ENCODE measurements around the gene THAP5. TPM values are rescaled to one million over a fixed set of nuclear protein-coding genes. Genes with fewer than 3 reads are reported as not detected.

The THAP5 gene
- total and polyA plus RNA-seq, 4 donors, result 8.5 to 41.3 (median 17.1) TPM

DNA sequence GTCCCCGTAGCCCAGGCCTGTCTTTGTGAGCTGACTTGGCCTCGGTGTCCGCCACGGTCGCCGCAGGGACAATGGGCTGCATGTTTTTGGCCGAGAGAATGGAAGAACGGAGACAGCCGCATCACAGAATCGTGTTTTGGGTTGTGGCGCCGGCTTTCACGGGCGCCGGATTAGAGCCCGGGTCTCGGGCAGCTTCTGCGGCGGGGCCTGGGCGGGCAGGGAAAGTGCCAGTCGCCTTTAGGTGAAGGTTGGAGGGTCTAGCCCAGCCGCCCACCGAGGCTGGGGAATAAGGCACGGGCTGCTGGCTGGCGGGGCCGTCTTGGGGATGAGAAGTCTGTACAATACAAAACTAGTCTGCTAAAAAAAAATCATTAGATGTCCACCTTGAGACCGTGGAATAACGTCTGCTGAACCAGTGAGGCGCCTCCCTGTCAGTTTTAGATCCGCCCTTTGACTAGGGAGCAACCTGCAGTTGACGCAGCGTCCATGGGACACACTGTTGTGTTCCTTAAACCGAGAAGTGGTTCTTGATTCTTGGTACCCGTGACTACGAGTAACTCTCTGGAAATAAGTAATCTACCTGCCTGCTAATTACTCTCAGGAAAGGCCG is 745 bp upstream of the THAP5 start:
- H3K4me1 ChIP-seq (ENCODE audit: control insufficient read depth in 5 of 5, insufficient read depth in 5 of 5, low read length in 5 of 5), result peaks cover 0 to 20% (median 2%) of the 10 kb centered on the region in 5 donors
- WGBS, 2 donors, result 0% methylated on average over 35 to 36 of the region's 36 CpGs
- no peaks in the 10 kb centered on the region for H3K27me3 ChIP-seq (ENCODE audit: control insufficient read depth in 3 of 3, insufficient read depth in 3 of 3, low read length in 2 of 3)
- DNase-seq (peak; percentile 27 to 54 (median 32)), ATAC-seq (ENCODE audit: insufficient read depth, low FRiP score) (peak; percentile 32)
- TF ChIP-seq, protein P1, sequence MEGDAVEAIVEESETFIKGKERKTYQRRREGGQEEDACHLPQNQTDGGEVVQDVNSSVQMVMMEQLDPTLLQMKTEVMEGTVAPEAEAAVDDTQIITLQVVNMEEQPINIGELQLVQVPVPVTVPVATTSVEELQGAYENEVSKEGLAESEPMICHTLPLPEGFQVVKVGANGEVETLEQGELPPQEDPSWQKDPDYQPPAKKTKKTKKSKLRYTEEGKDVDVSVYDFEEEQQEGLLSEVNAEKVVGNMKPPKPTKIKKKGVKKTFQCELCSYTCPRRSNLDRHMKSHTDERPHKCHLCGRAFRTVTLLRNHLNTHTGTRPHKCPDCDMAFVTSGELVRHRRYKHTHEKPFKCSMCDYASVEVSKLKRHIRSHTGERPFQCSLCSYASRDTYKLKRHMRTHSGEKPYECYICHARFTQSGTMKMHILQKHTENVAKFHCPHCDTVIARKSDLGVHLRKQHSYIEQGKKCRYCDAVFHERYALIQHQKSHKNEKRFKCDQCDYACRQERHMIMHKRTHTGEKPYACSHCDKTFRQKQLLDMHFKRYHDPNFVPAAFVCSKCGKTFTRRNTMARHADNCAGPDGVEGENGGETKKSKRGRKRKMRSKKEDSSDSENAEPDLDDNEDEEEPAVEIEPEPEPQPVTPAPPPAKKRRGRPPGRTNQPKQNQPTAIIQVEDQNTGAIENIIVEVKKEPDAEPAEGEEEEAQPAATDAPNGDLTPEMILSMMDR (IDR thresholded peaks at IDR 0.05; ENCODE audit: control extremely low read depth, extremely low read depth), result no peak
- H3K4me3 ChIP-seq, result peak overlapping the region; percentile 91
- no peaks in the 10 kb centered on the region for H3K9me3 ChIP-seq (ENCODE audit: control insufficient read depth in 4 of 4, insufficient read depth in 3 of 4, low read length in 3 of 4)
- H3K9ac ChIP-seq (ENCODE audit: insufficient read depth in 1 of 2, low read length in 2 of 2), result peak overlapping the region; percentile 58 to 87
- H3K27ac ChIP-seq (ENCODE audit: low read depth in 1 of 2, low read length in 1 of 2), result peak overlapping the region; percentile 91 to 96
- peaks cover 2 to 9% (median 5%) of the 10 kb centered on the region in 4 donors for H3K36me3 ChIP-seq (ENCODE audit: control insufficient read depth in 4 of 4, insufficient read depth in 4 of 4, low read length in 4 of 4)

- peaks cover 0 to 9% (median 5%) of the 10 kb centered on the region in 4 donors for H3K36me3 ChIP-seq (ENCODE audit: control insufficient read depth in 4 of 4, insufficient read depth in 4 of 4, low read length in 4 of 4)
- peak overlapping the region; percentile 93 to 98 for H3K9ac ChIP-seq (ENCODE audit: insufficient read depth in 1 of 2, low read length in 2 of 2)
- 11 to 13% methylated on average over 24 of the region's 24 CpGs for WGBS, 2 donors
- DNase-seq (no peak), ATAC-seq (ENCODE audit: insufficient read depth, low FRiP score) (no peak)
- H3K4me3 ChIP-seq, result peak overlapping the region; percentile 77
- no peaks in the 10 kb centered on the region for H3K27me3 ChIP-seq (ENCODE audit: control insufficient read depth in 3 of 3, insufficient read depth in 3 of 3, low read length in 2 of 3)
- no peaks in the 10 kb centered on the region for H3K9me3 ChIP-seq (ENCODE audit: control insufficient read depth in 4 of 4, insufficient read depth in 3 of 4, low read length in 3 of 4)
- peak overlapping the region; percentile 93 to 98 for H3K27ac ChIP-seq (ENCODE audit: low read depth in 1 of 2, low read length in 1 of 2)
- peaks cover 0 to 20% (median 2%) of the 10 kb centered on the region in 5 donors for H3K4me1 ChIP-seq (ENCODE audit: control insufficient read depth in 5 of 5, insufficient read depth in 5 of 5, low read length in 5 of 5)
- TF ChIP-seq, protein P1 (IDR thresholded peaks at IDR 0.05; ENCODE audit: control extremely low read depth, extremely low read depth), result no peak
These were observed 615 bp downstream of the THAP5 start for GRCh38 chr7:108568801-108569380.

- TF ChIP-seq, protein P1 (IDR thresholded peaks at IDR 0.05; ENCODE audit: control extremely low read depth, extremely low read depth), result no peak
- Histone ChIP-seq H3K36me3 (ENCODE audit: control insufficient read depth in 4 of 4, insufficient read depth in 4 of 4, low read length in 4 of 4) (peaks cover 0 to 9% (median 5%) of the 10 kb centered on the region in 4 donors), H3K9me3 (ENCODE audit: control insufficient read depth in 4 of 4, insufficient read depth in 3 of 4, low read length in 3 of 4) (peaks cover 0 to 4% (median 0%) of the 10 kb centered on the region in 4 donors), H3K4me3 (no peak overlapping the region), H3K27ac (ENCODE audit: low read depth in 1 of 2, low read length in 1 of 2) (no peak overlapping the region), H3K27me3 (ENCODE audit: control insufficient read depth in 3 of 3, insufficient read depth in 3 of 3, low read length in 2 of 3) (no peaks in the 10 kb centered on the region), H3K9ac (ENCODE audit: insufficient read depth in 1 of 2, low read length in 2 of 2) (no peak overlapping the region), H3K4me1 (ENCODE audit: control insufficient read depth in 5 of 5, insufficient read depth in 5 of 5, low read length in 5 of 5) (peaks cover 0 to 9% (median 2%) of the 10 kb centered on the region in 5 donors)
- ATAC-seq (ENCODE audit: insufficient read depth, low FRiP score), result no peak
- no peak for DNase-seq
These were observed 3.5 kb downstream of the THAP5 start for GRCh38 chr7:108565987-108566386.
